Panc1 (cell line): ENCODE data around the gene DDA1. TPM values are rescaled to one million over a fixed set of nuclear protein-coding genes. Genes with fewer than 3 reads are reported as not detected.

Experiments used
- ATAC-seq: fragments of 200-7000 bp; cut with Tn5 transposase; 2 replicates; pipeline ENCODE4 v1.9.1; 2020; ENCODE audit warnings: mild to moderate bottlenecking, moderate library complexity
- Bru-seq: library from RNA; stranded (reverse); fragments of 400-500 nt; gene quantifications from one replicate; lab custom pipeline; 2021; lab: Mats Ljungman, UMichigan
- BruChase-seq, 2 experiments: library from RNA; stranded (reverse); fragments of 400-500 nt; gene quantifications; one replicate each; lab custom pipeline; 2021; lab: Mats Ljungman, UMichigan
- BruUV-seq: library from RNA; stranded (reverse); fragments of 400-500 nt; replicated peaks from 2 replicates; lab custom pipeline; 2021; lab: Mats Ljungman, UMichigan
- CTCF ChIA-PET: fragments of 300-600 bp; sonication (Branson Sonifier 250); formaldehyde crosslinking; loops from one replicate; lab custom pipeline; 2022; ENCODE audit warnings: antibody characterized with exemption; lab: Charles Lee
- POLR2A ChIA-PET: fragments of 300-600 bp; sonication (Branson Sonifier 250); formaldehyde crosslinking; loops from one replicate; lab custom pipeline; 2022; ENCODE audit warnings: antibody characterized with exemption; lab: Charles Lee
- DNase-seq: peaks from one replicate; pipeline ENCODE4 v3.0.0-alpha.2; 2010; ENCODE audit warnings: low read depth, low spot score
- H3K27ac ChIP-seq: 2 replicates; pipeline ENCODE4 v1.5.1; 2011; ENCODE audit warnings: mild to moderate bottlenecking, low read length, inconsistent platforms
- H3K27me3 ChIP-seq: fragments of 200-500 bp; sonication (Bioruptor generic); 2 replicates; pipeline ENCODE4 v1.6.0; 2014; ENCODE audit warnings: low read length, inconsistent platforms; ENCODE audit not compliant: control insufficient read depth, insufficient read depth
- H3K36me3 ChIP-seq: fragments of 200-500 bp; sonication (Bioruptor generic); 2 replicates; pipeline ENCODE4 v1.5.1; 2014; ENCODE audit warnings: inconsistent platforms, mild to moderate bottlenecking, low read length, moderate library complexity; ENCODE audit not compliant: control insufficient read depth, insufficient read depth
- H3K4me1 ChIP-seq: 2 replicates; pipeline ENCODE4 v1.5.1; 2011; ENCODE audit warnings: inconsistent platforms, mild to moderate bottlenecking, low read length, moderate library complexity; ENCODE audit not compliant: control insufficient read depth, insufficient read depth
- H3K4me3 ChIP-seq, 2 experiments: 2 replicates each; pipeline ENCODE4 v1.5.1; 2011 to 2012; ENCODE audit warnings: low read depth in 2 of 2, low read length in 2 of 2, mild to moderate bottlenecking in 2 of 2, inconsistent platforms in 1 of 2, moderate library complexity in 1 of 2
- H3K9me3 ChIP-seq: fragments of 200-500 bp; sonication (Bioruptor generic); 2 replicates; pipeline ENCODE4 v1.5.1; 2014; ENCODE audit warnings: low read depth, mild to moderate bottlenecking, inconsistent platforms, low read length, moderate library complexity; ENCODE audit not compliant: control insufficient read depth, insufficient read depth
- POLR2AphosphoS5 ChIP-seq: IDR thresholded peaks from 2 replicates; pipeline ENCODE4 v1.6.1; 2012; ENCODE audit warnings: mild to moderate bottlenecking, low read depth, low read length, moderate library complexity
- SIN3A ChIP-seq: IDR thresholded peaks from 2 replicates; pipeline ENCODE4 v1.6.1; 2012; ENCODE audit warnings: low read depth, mild to moderate bottlenecking, low read length, moderate library complexity, borderline replicate concordance; ENCODE audit not compliant: insufficient read depth
- TCF7L2 ChIP-seq: IDR thresholded peaks from 2 replicates; pipeline ENCODE4 v1.6.1; 2011; ENCODE audit warnings: mild to moderate bottlenecking, low read depth, low read length, inconsistent platforms
- in situ Hi-C: cut with HindIII; loops from 2 replicates; pipeline ENCODE4 v1.10.0; 2016; ENCODE audit warnings: low sequenced_read_pairs, low pct_unique_long_range_greater_than_20kb
- intact Hi-C: fragments of 100-400 bp; cut with micrococcal nuclease; formaldehyde crosslinking; loops from one replicate; pipeline ENCODE4 v1.10.0; 2022; ENCODE audit not compliant: unreplicated experiment
- long read RNA-seq: library from polyadenylated mRNA; unstranded; transcript quantifications from one replicate; pipeline ENCODE4 v2.0.0, GENCODE V29; 2021; ENCODE audit not compliant: unreplicated experiment
- polyA plus RNA-seq: library from polyadenylated mRNA; unstranded; fragments of >200 nt; gene quantifications from one replicate; pipeline ENCODE4 v1.2.1, GENCODE V29; 2012; ENCODE audit warnings: missing spikeins; ENCODE audit not compliant: insufficient read length
- total RNA-seq: library from RNA; stranded (reverse); gene quantifications from one replicate; pipeline ENCODE4 v1.2.1, GENCODE V29; 2021; ENCODE audit not compliant: unreplicated experiment
- TF ChIP-seq, protein P1 (sequence below), 2 experiments: IDR thresholded peaks; 2 replicates each; pipeline ENCODE4 v1.6.1; 2011 to 2012; ENCODE audit warnings: low read depth in 2 of 2, control low read depth in 1 of 2, low read length in 1 of 2, mild to moderate bottlenecking in 1 of 2, moderate library complexity in 1 of 2; ENCODE audit not compliant: insufficient read depth in 1 of 2
- TF ChIP-seq, protein P2 (sequence below): fragments of 450-650 bp; IDR thresholded peaks from 2 replicates; pipeline ENCODE4 v1.5.1; 2017; ENCODE audit warnings: mild to moderate bottlenecking

Gene DDA1
- total RNA-seq = 56.0 TPM
- polyA plus RNA-seq = 84.8 TPM
- Bru-seq, nascent RNA = percentile 71 among the genes with signal in this experiment
- BruChase-seq, experiment 1, labeled RNA remaining after a 2-hour chase = percentile 82 among the genes with signal in this experiment
- BruChase-seq, experiment 2, labeled RNA remaining after a 6-hour chase = percentile 88 among the genes with signal in this experiment
- long read RNA-seq, full-length matches to known transcripts = 38 of 68 reads
- long read RNA-seq, partial matches to known transcripts = 1 of 68 reads
- long read RNA-seq, other reads (novel, unspliced or antisense) = 29 of 68 reads

DNA sequence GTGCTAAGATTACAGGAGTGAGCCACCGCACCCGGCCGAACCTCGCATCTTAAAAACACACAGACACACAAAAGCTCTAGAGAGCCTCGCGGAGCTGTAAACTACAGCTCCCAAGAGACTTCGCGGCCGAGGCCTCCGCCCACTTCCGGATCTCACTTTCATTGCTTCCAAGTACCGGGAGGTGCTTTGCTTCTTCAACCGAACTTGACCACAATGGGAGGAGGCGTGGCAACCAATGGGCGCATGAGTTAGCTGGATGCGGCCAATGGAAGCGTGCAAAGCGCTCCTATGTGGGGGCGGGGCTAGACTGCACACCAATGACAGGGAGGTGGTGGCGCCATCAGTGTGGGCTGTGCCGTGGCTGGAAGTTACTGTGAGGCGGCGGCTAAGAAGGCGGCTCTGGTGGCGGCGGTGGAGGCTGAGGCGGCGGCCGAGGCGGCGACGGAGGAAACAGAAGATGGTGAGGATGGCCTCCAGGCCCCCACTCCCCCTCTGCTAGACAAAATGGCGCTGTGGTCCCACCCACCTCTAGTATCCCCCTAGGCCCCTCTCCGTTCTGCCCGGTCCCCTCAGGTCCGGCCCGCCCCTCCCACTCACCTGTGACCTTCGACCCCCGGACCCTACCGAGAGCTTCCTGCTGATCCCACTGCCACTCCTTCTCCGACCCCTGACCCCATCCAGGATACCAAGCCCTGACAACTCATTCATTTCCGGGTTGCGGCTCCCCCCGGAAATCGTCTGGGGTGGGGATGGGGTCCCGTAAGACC, at the start of gene DDA1:
TSS of gene DDA1 (plus strand) at position 366 of the 767 bp plus-strand sequence. CDS start at position 458, 92 bp downstream.
- Histone ChIP-seq H3K27ac (peak within 1 kb of the TSS; percentile 92), H3K9me3 (no peaks in the 10 kb centered on the region), H3K27me3 (no peaks in the 10 kb centered on the region), H3K36me3 (peaks cover 7% of the 10 kb centered on the region), H3K4me1 (peaks cover 35% of the 10 kb centered on the region), H3K4me3 (peak within 1 kb of the TSS; percentile 81 to 91)
- DNase-seq (peak; percentile 98), ATAC-seq (peak; percentile 86)
- ChIA-PET CTCF (interaction anchor here (0.5 to 0.8 kb wide), 2 partner anchors 28 to 34 kb away, joined by 4 to 11 read pairs; partner anchors contain the start of gene ANKLE1), POLR2A (interaction anchor here (0.6 kb wide), 1 partner anchor 122 kb away, joined by 4 read pairs; no protein-coding TSS in a partner anchor)
- 0 out of 2 replicates have a peak, but pooled peaks have one; percentile 47 for TF ChIP-seq TCF7L2
- TF ChIP-seq, protein P1, sequence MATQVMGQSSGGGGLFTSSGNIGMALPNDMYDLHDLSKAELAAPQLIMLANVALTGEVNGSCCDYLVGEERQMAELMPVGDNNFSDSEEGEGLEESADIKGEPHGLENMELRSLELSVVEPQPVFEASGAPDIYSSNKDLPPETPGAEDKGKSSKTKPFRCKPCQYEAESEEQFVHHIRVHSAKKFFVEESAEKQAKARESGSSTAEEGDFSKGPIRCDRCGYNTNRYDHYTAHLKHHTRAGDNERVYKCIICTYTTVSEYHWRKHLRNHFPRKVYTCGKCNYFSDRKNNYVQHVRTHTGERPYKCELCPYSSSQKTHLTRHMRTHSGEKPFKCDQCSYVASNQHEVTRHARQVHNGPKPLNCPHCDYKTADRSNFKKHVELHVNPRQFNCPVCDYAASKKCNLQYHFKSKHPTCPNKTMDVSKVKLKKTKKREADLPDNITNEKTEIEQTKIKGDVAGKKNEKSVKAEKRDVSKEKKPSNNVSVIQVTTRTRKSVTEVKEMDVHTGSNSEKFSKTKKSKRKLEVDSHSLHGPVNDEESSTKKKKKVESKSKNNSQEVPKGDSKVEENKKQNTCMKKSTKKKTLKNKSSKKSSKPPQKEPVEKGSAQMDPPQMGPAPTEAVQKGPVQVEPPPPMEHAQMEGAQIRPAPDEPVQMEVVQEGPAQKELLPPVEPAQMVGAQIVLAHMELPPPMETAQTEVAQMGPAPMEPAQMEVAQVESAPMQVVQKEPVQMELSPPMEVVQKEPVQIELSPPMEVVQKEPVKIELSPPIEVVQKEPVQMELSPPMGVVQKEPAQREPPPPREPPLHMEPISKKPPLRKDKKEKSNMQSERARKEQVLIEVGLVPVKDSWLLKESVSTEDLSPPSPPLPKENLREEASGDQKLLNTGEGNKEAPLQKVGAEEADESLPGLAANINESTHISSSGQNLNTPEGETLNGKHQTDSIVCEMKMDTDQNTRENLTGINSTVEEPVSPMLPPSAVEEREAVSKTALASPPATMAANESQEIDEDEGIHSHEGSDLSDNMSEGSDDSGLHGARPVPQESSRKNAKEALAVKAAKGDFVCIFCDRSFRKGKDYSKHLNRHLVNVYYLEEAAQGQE (IDR thresholded peaks at IDR 0.05; ENCODE audit: insufficient read depth in 1 of 2, low read depth in 2 of 2, low read length in 1 of 2) = no peak
- peak; percentile 52; the same call in 1 of the 2 replicates for TF ChIP-seq SIN3A
- TF ChIP-seq POLR2AphosphoS5 = peak; percentile 60
- TF ChIP-seq, protein P2, sequence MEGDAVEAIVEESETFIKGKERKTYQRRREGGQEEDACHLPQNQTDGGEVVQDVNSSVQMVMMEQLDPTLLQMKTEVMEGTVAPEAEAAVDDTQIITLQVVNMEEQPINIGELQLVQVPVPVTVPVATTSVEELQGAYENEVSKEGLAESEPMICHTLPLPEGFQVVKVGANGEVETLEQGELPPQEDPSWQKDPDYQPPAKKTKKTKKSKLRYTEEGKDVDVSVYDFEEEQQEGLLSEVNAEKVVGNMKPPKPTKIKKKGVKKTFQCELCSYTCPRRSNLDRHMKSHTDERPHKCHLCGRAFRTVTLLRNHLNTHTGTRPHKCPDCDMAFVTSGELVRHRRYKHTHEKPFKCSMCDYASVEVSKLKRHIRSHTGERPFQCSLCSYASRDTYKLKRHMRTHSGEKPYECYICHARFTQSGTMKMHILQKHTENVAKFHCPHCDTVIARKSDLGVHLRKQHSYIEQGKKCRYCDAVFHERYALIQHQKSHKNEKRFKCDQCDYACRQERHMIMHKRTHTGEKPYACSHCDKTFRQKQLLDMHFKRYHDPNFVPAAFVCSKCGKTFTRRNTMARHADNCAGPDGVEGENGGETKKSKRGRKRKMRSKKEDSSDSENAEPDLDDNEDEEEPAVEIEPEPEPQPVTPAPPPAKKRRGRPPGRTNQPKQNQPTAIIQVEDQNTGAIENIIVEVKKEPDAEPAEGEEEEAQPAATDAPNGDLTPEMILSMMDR = no peak
- intact Hi-C loops (loop anchor here (10.0 kb wide), 1 partner anchor 1085 kb away; the partner anchor contains the start of gene LRRC25), in situ Hi-C loops (no loop called here)
- BruUV-seq = TSS peak; percentile 76

DNA sequence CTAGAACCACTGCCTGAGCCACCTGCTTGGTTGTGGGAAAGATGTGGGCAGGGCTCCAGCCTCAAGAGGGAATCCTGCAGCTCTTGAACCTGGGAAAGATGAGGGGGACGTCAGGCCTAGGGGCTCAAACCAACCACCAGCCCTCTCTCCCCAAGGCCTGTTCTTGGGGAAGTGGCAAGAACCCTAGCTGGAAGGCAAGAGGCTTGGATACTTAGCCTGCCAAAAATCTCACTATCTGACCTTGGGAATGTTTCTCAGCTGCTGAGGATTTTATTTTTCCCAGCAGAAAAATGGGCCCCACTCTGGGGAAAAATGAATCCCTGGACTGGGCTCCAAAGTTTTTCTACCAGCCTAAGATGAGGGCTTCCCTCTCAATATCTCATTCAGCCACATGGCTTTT, 49.4 kb upstream of the DDA1 start:
- Histone ChIP-seq H3K36me3 (no peaks in the 10 kb centered on the region), H3K4me1 (no peaks in the 10 kb centered on the region), H3K9me3 (no peaks in the 10 kb centered on the region), H3K4me3 (no peak overlapping the region), H3K27ac (no peak overlapping the region), H3K27me3 (no peaks in the 10 kb centered on the region)
- intact Hi-C loops = no loop called here
- BruUV-seq = no TSS peak
- in situ Hi-C loops = no loop called here
- ATAC-seq (no peak), DNase-seq (no peak)
- no peak for TF ChIP-seq SIN3A
- no peak for TF ChIP-seq TCF7L2
- TF ChIP-seq, protein P1 (IDR thresholded peaks at IDR 0.05; ENCODE audit: insufficient read depth in 1 of 2, low read depth in 2 of 2, low read length in 1 of 2) = no peak
- no peak for TF ChIP-seq POLR2AphosphoS5
- TF ChIP-seq, protein P2 = no peak
- ChIA-PET CTCF (interaction anchor here (0.7 to 1.1 kb wide), 2 partner anchors 22 to 24 kb away, joined by 3 read pairs; partner anchors contain the start of gene ANKLE1), POLR2A (no interaction called here)
